Inferior parietal cortex (tissue), 1 donor: ENCODE results near the gene MFAP2.

ENCODE experiments used
- DNase-seq: peaks from one replicate; pipeline ENCODE4 v3.0.0-alpha.2; 2016; ENCODE audit errors: extremely low spot score

The MFAP2 gene

GRCh38 chr1:17007121-17007520 lies 26.7 kb upstream of the MFAP2 start:
- no peak for DNase-seq

- DNase-seq = no peak
These were observed 24.9 kb upstream of the MFAP2 start for GRCh38 chr1:17005365-17005740.

- DNase-seq = no peak
These were observed 24.3 kb upstream of the MFAP2 start for GRCh38 chr1:17004466-17005364.

GRCh38 chr1:17002524-17002902 lies 22.1 kb upstream of the MFAP2 start:
- DNase-seq = no peak

- DNase-seq = no peak
These were observed 21.5 kb upstream of the MFAP2 start for GRCh38 chr1:17001760-17002523.

- no peak for DNase-seq
These were observed 19.4 kb upstream of the MFAP2 start for GRCh38 chr1:16999863-17000262.

GRCh38 chr1:16998589-16998988 lies 18.2 kb upstream of the MFAP2 start:
- DNase-seq = no peak

- no peak for DNase-seq
These were observed 16.4 kb upstream of the MFAP2 start for GRCh38 chr1:16996845-16997244.

GRCh38 chr1:16993521-16994038 lies 13.2 kb upstream of the MFAP2 start:
- no peak for DNase-seq

GRCh38 chr1:16992675-16993074 lies 12.3 kb upstream of the MFAP2 start:
- DNase-seq = no peak

GRCh38 chr1:16992102-16992501 lies 11.7 kb upstream of the MFAP2 start:
- no peak for DNase-seq

GRCh38 chr1:16991571-16991970 lies 11.2 kb upstream of the MFAP2 start:
- DNase-seq = no peak

- DNase-seq = no peak
These were observed 9.4 kb upstream of the MFAP2 start for GRCh38 chr1:16989676-16990391.

- DNase-seq = no peak
These were observed 7.8 kb upstream of the MFAP2 start for GRCh38 chr1:16988210-16988609.

- DNase-seq = no peak
These were observed 6.5 kb upstream of the MFAP2 start for GRCh38 chr1:16986962-16987361.

- no peak for DNase-seq
These were observed 6.1 kb upstream of the MFAP2 start for GRCh38 chr1:16986560-16986959.

GRCh38 chr1:16986113-16986512 lies 5.7 kb upstream of the MFAP2 start:
- no peak for DNase-seq

GRCh38 chr1:16984717-16985116 lies 4.3 kb upstream of the MFAP2 start:
- no peak for DNase-seq

- DNase-seq = no peak
These were observed 3.2 kb upstream of the MFAP2 start for GRCh38 chr1:16983649-16984048.

GRCh38 chr1:16982902-16983301 lies 2.5 kb upstream of the MFAP2 start:
- no peak for DNase-seq

GRCh38 chr1:16981269-16981849 lies 939 bp upstream of the MFAP2 start:
- DNase-seq = no peak
